KOPT-K1 (cell line): Measurements from ENCODE around the gene CHCHD10.

Experiments
- H3K27ac ChIP-seq: fragments of 200-600 bp; sonication (generic); 2 replicates; pipeline ENCODE4 v1.5.1; 2016; ENCODE audit warnings: antibody characterized with exemption, mild to moderate bottlenecking, low read depth, low read length; ENCODE audit not compliant: poor library complexity, severe bottlenecking
- H3K36me3 ChIP-seq: fragments of 200-600 bp; sonication (generic); 2 replicates; pipeline ENCODE4 v1.5.1; 2017; ENCODE audit warnings: antibody characterized with exemption, mild to moderate bottlenecking, low read length, moderate library complexity; ENCODE audit not compliant: insufficient read depth
- H3K9me3 ChIP-seq: fragments of 200-600 bp; sonication (generic); 2 replicates; pipeline ENCODE4 v1.5.1; 2017; ENCODE audit warnings: antibody characterized with exemption, low read length, mild to moderate bottlenecking; ENCODE audit not compliant: insufficient read depth, poor library complexity, severe bottlenecking

The CHCHD10 gene

DNA sequence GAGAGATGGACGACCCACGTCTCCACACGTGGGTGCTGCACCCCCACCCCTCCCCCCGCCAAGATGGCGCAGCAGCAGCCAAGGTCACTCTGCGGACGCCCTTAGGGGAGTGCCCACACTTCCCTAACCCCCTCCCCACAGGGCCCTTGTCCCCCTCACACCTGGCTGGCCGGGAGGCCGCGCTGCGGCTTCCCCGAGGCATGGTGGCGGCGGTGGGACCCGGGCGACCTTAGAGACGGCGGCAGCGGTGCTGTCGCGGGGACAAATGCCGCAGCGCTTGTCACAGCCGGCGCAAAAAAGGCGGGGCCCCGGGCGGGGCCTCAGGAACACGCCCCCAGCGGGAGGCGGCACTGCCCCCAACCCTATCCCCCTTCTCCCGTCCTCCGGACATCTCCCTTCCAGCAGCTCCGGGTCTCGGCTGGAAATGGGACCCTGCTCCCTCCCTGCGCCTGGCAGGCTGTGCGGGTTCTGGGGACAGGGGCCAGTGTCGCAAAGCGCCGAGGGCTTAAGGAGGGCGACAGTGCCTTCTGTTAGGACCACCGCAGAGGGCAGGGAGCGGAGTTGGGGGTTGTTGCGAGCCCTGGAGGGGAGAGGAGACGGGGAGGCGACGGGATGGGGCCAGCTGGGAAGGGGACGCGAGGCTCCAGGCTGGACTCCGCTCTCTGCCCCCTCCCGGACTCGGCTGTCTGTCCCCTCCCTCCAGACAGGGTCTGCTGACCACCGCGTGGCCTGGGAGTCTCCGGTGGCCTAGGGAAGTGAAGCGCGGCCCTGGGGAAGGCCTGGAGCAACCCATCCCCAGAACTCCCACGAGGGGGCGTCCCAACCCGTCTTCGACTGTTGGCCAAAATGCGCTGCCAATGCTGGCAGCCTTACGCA lies at the start of gene CHCHD10:
TSS of gene CHCHD10 (minus strand) at position 300 of the 876 bp plus-strand sequence. CDS start at position 202, 98 bp downstream.
- Histone ChIP-seq H3K9me3 (no peaks in the 10 kb centered on the region), H3K36me3 (peaks cover 17% of the 10 kb centered on the region; the same call in 1 of the 2 replicates), H3K27ac (peak within 1 kb of the TSS; percentile 84)

DNA sequence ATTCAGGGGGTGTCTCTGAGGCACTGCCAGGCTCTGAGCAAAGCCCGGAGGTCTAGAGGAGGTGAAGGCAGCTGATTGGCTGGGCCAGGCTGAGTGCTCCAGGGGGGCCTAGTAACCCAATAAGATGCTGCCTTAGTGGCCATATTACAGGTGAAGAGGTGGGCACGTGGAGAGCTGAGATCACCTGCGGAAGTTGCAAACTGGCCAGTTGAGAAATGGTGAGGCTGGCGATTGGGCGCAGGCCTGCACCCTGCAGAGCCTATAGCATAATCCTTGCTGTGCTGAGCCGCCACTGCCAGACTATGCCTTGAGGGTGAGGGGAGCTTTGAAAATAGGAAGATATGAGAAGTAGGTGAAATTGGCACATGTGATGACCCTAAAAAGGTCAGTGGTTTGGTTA lies 49.4 kb upstream of the CHCHD10 start:
- Histone ChIP-seq H3K36me3 (peaks cover 97% of the 10 kb centered on the region), H3K9me3 (no peaks in the 10 kb centered on the region), H3K27ac (no peak overlapping the region)

DNA sequence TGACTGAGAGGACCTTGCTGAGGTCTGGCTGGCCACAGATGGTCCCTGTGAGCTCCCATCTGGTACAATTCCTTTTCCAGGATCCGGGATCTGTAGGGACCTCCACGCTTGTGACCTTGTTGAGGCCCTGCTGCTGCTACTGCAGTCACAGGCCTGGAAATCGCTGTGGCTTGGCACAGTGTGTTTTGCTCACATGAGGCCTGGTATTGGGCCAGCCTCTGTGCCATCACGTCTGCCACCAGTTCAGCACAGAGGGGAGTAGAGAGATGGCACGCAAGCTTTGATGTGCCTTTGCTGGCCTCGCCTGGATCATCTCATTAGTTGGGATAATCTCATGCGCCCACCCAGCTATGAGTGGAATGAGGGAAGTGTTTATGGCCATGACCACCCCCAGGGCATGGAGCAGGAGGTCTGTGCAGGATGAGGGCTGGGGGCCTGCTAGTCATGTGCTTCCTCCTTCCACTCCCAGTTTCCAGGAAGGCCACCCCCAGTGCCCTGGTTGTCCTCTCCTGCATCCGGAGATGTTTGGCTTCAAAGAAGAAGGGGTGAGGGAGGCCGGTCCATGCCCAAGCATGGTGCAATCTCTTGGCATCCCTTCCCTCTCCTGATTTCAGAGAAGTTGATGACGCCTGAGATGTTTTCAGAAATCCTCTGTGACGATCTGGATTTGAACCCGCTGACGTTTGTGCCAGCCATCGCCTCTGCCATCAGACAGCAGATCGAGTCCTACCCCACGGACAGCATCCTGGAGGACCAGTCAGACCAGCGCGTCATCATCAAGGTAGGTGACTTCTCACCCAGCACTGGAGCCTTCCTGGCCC lies 48.6 kb upstream of the CHCHD10 start:
- Histone ChIP-seq H3K9me3 (no peaks in the 10 kb centered on the region), H3K36me3 (peaks cover 97% of the 10 kb centered on the region), H3K27ac (no peak overlapping the region)

DNA sequence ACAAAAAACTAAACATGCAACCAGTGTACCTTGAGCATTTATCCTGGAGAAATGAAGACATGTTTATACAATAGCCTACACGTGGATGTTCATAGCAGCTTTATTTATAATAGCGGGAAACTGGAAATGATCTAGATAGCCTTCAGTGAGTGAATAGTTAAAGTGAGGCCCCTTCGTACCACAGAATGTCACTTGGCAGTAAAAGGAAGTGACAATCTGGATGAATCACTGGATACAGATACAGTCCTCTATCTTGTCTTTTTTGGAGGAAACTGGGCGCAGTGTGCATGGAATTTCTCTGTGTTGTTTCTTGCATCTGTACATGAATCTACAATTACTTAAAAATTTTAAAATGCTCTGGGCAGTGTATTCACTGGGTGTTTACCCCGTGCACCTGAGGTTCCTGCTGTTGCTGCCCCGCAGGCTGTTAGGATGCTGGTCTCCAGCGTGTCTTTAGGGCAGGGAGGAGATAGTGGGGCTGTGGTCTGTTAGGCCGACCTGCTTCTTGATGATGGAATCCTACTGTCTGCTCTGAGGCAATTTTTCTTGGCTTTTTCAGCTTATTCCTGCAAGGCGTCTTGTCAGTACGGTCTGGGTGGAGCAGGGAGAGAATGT lies 47.9 kb upstream of the CHCHD10 start:
- Histone ChIP-seq H3K27ac (no peak overlapping the region), H3K9me3 (no peaks in the 10 kb centered on the region), H3K36me3 (peaks cover 97% of the 10 kb centered on the region)

DNA sequence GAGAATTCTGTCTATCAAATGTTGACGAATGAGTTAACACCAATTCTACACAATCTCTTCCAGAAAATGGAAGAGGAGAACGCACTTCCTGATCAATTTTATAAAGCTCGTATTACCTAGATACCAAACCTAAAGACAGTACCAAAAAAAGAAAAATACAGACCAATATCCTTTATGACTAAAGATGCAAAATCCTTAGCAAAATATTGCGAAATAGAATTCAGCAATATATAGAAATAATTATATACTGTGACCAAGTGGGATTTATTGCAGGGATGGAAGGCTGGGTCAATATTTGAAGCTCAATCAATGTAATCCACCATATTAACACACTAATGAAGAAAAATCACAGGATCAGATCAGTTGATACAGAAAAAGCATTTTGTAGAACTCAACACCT lies 44.6 kb upstream of the CHCHD10 start:
- no peak overlapping the region for H3K27ac ChIP-seq
- no peaks in the 10 kb centered on the region for H3K9me3 ChIP-seq
- peaks cover 82% of the 10 kb centered on the region for H3K36me3 ChIP-seq

DNA sequence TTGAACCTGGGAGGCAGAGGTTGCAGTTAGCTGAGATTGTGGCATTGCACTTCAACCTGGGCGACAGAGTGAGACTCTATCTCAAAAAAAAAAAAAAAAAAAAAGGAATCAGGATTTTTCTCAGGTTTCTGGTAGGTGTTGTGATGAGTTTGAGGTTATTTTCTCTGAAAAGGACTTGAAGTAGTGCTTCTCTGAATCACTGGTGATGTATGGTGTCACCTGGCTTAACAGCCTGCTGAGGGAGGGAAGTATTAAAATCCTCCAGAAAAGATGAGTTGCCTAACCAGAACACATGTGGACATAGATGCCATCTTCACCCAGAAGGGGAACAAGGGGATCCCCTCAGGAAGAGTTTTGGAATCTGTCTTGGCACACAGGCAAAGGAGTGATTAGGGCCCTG lies 39.1 kb upstream of the CHCHD10 start:
- Histone ChIP-seq H3K9me3 (no peaks in the 10 kb centered on the region), H3K36me3 (peaks cover 85% of the 10 kb centered on the region), H3K27ac (no peak overlapping the region)

DNA sequence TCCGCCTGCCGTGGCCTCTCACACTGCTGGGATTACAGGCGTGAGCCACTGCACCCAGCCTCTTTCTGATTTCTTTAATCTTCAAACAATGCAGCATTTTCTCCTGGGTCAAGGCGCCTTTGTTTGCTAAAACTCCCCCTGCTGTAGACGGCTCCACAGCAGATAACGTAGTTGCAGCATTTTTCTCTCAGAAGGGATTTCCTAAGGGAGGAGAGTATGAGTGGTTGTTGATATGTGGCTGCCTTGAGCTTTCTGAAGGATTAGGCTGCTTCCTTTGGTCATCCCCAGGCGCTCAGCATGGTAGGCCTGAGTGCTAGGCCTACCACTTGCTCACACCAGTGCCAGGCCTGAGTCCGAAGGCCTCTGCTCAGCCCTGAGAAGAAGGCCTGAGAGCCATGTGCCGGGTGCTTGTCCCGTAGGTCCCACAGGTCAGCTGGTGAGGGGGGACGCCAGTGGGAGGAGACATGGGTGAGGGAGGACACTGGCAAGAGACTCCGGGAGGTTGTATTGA lies 37.1 kb upstream of the CHCHD10 start:
- H3K36me3 ChIP-seq, result peaks cover 86% of the 10 kb centered on the region
- no peaks in the 10 kb centered on the region for H3K9me3 ChIP-seq
- H3K27ac ChIP-seq, result no peak overlapping the region

DNA sequence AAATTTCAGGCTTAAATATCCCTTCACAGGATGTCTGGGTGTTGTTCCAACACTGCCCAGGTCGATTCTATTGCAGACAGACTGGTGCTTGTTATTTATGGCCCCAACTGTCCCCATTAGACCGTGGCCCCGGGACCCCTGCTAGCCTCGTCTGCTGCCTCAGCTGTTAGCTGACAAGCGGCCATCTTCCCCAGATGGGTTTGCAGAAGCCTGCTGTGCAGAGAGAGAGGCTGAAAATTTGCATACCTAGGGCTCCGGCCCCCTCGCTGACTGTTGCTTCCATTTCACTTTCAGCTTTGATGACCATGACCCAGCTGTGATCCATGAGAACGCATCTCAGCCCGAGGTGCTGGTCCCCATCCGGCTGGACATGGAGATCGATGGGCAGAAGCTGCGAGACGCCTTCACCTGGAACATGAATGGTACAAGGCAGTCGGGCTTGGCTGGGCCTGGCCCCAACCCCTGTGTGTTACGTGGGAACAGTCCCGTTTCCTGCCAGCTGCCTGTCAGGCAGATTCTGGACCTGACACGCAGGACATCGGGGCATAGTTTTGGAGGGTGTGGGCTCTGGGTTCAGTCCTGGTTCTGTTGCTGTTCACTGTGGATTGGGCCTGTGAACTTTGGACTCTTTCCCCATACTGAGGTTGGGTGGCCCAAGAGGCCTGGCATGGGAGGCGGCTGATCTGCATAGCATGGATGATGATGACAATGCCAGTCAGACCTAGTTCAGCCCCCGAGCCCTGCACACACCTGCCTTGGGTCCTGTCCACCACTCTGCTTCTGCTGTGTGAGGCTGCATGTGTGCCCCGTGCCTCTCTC lies 35.4 kb upstream of the CHCHD10 start:
- Histone ChIP-seq H3K9me3 (no peaks in the 10 kb centered on the region), H3K27ac (no peak overlapping the region), H3K36me3 (peaks cover 94% of the 10 kb centered on the region)

DNA sequence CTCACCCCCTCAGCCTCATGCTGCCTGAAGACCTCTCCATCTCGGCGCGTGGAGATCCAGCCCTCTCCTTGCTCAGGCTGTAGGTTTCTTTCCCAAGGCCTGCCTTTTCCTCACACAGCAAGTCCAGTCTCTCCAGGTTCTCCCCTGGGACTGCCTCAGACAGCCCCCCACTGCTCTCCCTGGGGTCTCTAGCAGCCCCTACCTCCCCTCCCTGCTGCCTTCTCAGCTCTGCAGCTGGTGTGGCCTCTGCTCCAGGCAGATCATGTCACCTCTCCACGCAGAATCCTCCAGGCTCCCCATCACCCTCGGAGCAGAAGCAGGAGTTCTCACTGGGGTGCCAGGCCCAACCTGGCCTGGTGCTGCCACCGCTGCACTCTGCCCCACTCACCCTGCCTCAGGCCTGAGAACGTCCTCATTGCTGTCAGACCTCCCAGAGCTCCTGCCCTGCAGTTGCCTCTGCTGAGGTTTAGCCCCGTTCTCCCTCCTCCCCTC lies 34.2 kb upstream of the CHCHD10 start:
- peaks cover 96% of the 10 kb centered on the region for H3K36me3 ChIP-seq
- no peak overlapping the region for H3K27ac ChIP-seq
- H3K9me3 ChIP-seq, result no peaks in the 10 kb centered on the region

DNA sequence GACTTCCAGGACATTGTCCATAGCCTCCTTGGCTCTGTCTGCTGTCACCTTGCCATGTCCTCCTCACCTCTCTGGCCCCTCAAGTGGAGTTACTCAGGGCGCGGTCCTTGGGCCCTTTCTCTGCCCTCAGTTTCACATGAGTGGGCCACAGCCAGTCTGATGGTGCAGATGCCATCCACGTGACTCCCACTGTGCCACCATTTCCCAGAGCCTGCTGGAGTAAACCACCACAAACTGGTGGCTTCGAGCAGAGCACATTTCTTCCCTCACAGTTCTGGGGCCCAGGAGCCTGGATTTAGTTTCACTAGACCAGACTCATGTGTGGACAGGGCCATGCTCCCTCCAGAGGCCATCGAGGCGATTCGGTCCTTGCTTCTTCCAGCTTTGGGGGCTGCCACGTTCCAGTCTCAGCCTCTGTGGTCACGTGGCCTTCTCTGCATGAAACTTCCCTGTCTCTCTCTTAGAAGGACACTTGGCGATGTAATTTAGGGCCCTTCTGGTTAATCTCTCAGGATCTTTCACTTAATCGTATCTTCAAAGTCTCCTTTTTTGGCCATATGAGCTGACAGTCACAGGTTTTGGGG lies 33.6 kb upstream of the CHCHD10 start:
- Histone ChIP-seq H3K36me3 (peaks cover 95% of the 10 kb centered on the region), H3K9me3 (no peaks in the 10 kb centered on the region), H3K27ac (no peak overlapping the region)

DNA sequence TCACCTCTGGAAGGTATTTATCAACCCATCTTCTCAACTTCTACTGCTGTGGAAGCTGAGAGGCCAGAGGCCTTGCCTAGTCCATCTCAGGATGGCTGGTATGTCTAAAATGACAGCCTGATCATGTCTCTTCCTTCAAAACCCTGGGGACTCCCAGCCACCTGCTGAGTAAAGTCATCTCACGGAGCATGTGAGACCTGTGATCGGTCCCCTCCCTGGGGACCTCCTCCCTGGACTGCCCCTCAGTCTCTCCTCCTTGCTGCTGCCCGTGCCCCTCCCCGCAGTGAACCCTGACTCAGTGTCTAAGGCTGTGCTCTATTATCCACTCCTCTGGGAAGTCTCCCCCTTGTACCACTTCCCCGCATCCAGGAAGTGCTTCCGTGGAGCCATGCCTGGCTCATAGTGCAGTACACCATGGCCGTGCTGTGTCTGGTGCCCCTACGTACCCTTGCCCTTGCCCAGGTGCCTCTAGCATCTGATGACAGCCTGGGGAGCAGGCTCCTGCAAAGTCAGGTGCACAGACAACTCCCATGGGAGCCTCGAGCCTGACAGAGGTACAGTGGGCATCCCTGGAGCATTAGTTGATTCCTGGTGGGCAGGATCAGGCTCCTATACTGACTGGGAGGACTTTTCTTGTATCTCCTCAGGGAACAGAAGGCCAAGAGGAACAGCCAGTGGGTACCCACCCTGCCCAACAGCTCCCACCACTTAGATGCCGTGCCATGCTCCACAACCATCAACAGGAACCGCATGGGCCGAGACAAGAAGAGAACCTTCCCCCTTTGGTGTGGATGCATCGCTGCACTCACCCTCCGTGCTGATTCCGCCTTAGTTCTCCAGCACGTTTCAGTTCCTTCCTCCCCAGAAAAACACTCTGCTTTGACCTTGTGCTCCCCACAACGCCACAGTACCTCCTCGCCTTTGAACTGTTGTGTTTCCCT lies 32.8 kb upstream of the CHCHD10 start:
- H3K36me3 ChIP-seq, result peaks cover 95% of the 10 kb centered on the region
- H3K27ac ChIP-seq, result no peak overlapping the region
- no peaks in the 10 kb centered on the region for H3K9me3 ChIP-seq

DNA sequence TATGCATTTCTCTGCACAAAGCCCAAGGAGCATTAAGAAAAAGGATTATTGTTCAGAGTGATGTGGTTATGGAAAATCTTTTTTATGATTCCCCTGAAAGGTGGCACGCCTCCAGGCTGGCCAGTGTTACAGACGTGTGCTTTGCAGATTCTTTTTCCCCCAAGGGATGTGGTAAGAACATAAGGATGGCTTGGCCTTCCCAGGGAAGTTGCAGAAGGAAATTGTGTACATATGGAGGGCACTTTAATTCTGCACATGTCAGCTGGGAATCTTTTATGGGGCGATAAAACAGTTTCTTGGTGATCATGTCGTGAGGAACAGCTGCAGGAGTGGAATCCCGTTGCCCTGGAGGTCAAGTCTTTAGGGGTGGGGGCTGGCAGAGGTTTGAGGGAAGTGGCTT lies 28.7 kb upstream of the CHCHD10 start:
- Histone ChIP-seq H3K9me3 (no peaks in the 10 kb centered on the region), H3K36me3 (peaks cover 95% of the 10 kb centered on the region), H3K27ac (no peak overlapping the region)

DNA sequence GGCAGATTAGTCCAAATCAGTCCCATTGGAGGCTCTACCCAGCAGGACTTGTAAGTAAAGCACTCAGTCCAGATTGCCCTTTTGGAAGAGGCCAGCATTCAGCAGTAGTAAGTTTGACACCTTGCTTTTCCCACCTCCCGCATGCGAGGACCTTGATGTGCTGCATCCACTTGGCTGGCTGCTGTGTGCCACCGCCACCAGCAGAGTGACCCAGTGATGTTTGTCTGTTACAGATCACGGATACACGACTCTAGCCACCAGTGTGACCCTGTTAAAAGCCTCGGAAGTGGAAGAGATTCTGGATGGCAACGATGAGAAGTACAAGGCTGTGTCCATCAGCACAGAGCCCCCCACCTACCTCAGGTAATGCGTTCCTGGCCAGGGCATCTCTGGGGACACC lies 25.6 kb upstream of the CHCHD10 start:
- no peak overlapping the region for H3K27ac ChIP-seq
- peaks cover 90% of the 10 kb centered on the region for H3K36me3 ChIP-seq
- no peaks in the 10 kb centered on the region for H3K9me3 ChIP-seq
